ENCODE data around the gene HAPSTR1. TPM values are rescaled to one million over a fixed set of nuclear protein-coding genes. Genes with fewer than 3 reads are reported as not detected.

HAPSTR1 gene
- polyA plus RNA-seq, 3 donors = 7.2 to 58.9 (median 11.1) TPM

- Histone ChIP-seq H3K4me1 (ENCODE audit: control insufficient read depth in 1 of 2, insufficient read depth in 2 of 2, low read length in 2 of 2) (no peaks in the 10 kb centered on the region), H3K27ac (ENCODE audit: low read depth in 1 of 2, low read length in 2 of 2) (no peak overlapping the region), H3K36me3 (replicated peaks in 1 of 2; ENCODE audit: control insufficient read depth in 1 of 2, insufficient read depth in 2 of 2, low read length in 2 of 2) (no peaks in the 10 kb centered on the region), H2AFZ (ENCODE audit: insufficient read depth, low read depth, low read length, poor library complexity, severe bottlenecking) (no peak overlapping the region), H3K79me2 (ENCODE audit: insufficient read depth, low read length) (no peaks in the 10 kb centered on the region), H3K4me2 (replicated peaks; ENCODE audit: extremely low read depth, low read length, poor library complexity, severe bottlenecking) (no peak overlapping the region), H3K4me3 (replicated peaks in 1 of 3; ENCODE audit: low read depth in 2 of 3, low read length in 3 of 3) (no peak overlapping the region), H3K27me3 (ENCODE audit: control insufficient read depth in 2 of 2, insufficient read depth in 2 of 2, low read length in 2 of 2) (no peaks in the 10 kb centered on the region), H3K9ac (ENCODE audit: insufficient read depth, low read length, poor library complexity, severe bottlenecking) (no peak overlapping the region), H3K9me3 (replicated peaks in 1 of 2; ENCODE audit: control insufficient read depth in 1 of 2, insufficient read depth in 1 of 2, low read length in 2 of 2) (peaks cover 0 to 9% of the 10 kb centered on the region in 2 donors), H4K20me1 (ENCODE audit: insufficient read depth, low read length) (no peaks in the 10 kb centered on the region)
- DNase-seq = no peak
- Mint-ChIP-seq H3K27ac (peak overlapping the region in 1 of 7 donors; percentile 46), H3K4me1 (peaks cover 8% of the 10 kb centered on the region), H3K36me3 (peaks cover 3% of the 10 kb centered on the region in 2 donors), H3K4me3 (no peak overlapping the region), H3K27me3 (ENCODE audit: low read depth in 3 of 3) (peaks cover 4 to 6% (median 4%) of the 10 kb centered on the region in 3 donors), H3K9me3 (peaks cover 5 to 15% (median 11%) of the 10 kb centered on the region in 7 donors)
- 85% methylated on average over 2 of the region's 4 CpGs for WGBS (ENCODE audit: insufficient coverage)
- intact Hi-C loops (cut with micrococcal nuclease) = no loop called here
- TF ChIP-seq CTCF (IDR thresholded peaks at IDR 0.05) = no peak
Measured at GRCh38 chr16:9070254-9070653, 21.2 kb upstream of the HAPSTR1 start.

- H3K27ac Mint-ChIP-seq = no peak overlapping the region
- DNase-seq = no peak
- no peaks in the 10 kb centered on the region for H4K20me1 ChIP-seq (ENCODE audit: insufficient read depth, low read length)
- intact Hi-C loops (cut with micrococcal nuclease) = no loop called here
- no peak for TF ChIP-seq CTCF (IDR thresholded peaks at IDR 0.05)
- peaks cover 3% of the 10 kb centered on the region in 2 donors for H3K36me3 Mint-ChIP-seq
- no peak overlapping the region for H3K4me3 Mint-ChIP-seq
- no peak overlapping the region for H3K9ac ChIP-seq (ENCODE audit: insufficient read depth, low read length, poor library complexity, severe bottlenecking)
- no peak overlapping the region for H3K4me2 ChIP-seq (replicated peaks; ENCODE audit: extremely low read depth, low read length, poor library complexity, severe bottlenecking)
- peaks cover 4% of the 10 kb centered on the region in 3 donors for H3K27me3 Mint-ChIP-seq (ENCODE audit: low read depth in 3 of 3)
- no peak overlapping the region for H2AFZ ChIP-seq (ENCODE audit: insufficient read depth, low read depth, low read length, poor library complexity, severe bottlenecking)
- H3K4me1 Mint-ChIP-seq = peaks cover 10% of the 10 kb centered on the region
- H3K36me3 ChIP-seq (replicated peaks in 1 of 2; ENCODE audit: control insufficient read depth in 1 of 2, insufficient read depth in 2 of 2, low read length in 2 of 2) = no peaks in the 10 kb centered on the region
- H3K27me3 ChIP-seq (ENCODE audit: control insufficient read depth in 2 of 2, insufficient read depth in 2 of 2, low read length in 2 of 2) = no peaks in the 10 kb centered on the region
- peaks cover 5 to 15% (median 12%) of the 10 kb centered on the region in 7 donors for H3K9me3 Mint-ChIP-seq
- 100% methylated on average over 1 of the region's 9 CpGs for WGBS (ENCODE audit: insufficient coverage)
- no peaks in the 10 kb centered on the region for H3K79me2 ChIP-seq (ENCODE audit: insufficient read depth, low read length)
- peaks cover 0 to 9% of the 10 kb centered on the region in 2 donors for H3K9me3 ChIP-seq (replicated peaks in 1 of 2; ENCODE audit: control insufficient read depth in 1 of 2, insufficient read depth in 1 of 2, low read length in 2 of 2)
- H3K4me1 ChIP-seq (ENCODE audit: control insufficient read depth in 1 of 2, insufficient read depth in 2 of 2, low read length in 2 of 2) = peaks cover 0 to 2% of the 10 kb centered on the region in 2 donors
- no peak overlapping the region for H3K4me3 ChIP-seq (replicated peaks in 1 of 3; ENCODE audit: low read depth in 2 of 3, low read length in 3 of 3)
- no peak overlapping the region for H3K27ac ChIP-seq (ENCODE audit: low read depth in 1 of 2, low read length in 2 of 2)
Measured at GRCh38 chr16:9071377-9071776, 20.1 kb upstream of the HAPSTR1 start.

Data from CD14-positive monocyte (primary cell).